ENCODE results near the gene PRPH. TPM values are rescaled to one million over a fixed set of nuclear protein-coding genes. Genes with fewer than 3 reads are reported as not detected.
A peak's percentile ranks its signal among the peaks of the same experiment; 100 is the strongest.

Gene PRPH
- total and polyA plus RNA-seq, 2 of the 13 experiments (the other 11 are each of a cell fraction or from before 2014, with no cell fraction given) = 0.12 TPM; not detected in 1

DNA sequence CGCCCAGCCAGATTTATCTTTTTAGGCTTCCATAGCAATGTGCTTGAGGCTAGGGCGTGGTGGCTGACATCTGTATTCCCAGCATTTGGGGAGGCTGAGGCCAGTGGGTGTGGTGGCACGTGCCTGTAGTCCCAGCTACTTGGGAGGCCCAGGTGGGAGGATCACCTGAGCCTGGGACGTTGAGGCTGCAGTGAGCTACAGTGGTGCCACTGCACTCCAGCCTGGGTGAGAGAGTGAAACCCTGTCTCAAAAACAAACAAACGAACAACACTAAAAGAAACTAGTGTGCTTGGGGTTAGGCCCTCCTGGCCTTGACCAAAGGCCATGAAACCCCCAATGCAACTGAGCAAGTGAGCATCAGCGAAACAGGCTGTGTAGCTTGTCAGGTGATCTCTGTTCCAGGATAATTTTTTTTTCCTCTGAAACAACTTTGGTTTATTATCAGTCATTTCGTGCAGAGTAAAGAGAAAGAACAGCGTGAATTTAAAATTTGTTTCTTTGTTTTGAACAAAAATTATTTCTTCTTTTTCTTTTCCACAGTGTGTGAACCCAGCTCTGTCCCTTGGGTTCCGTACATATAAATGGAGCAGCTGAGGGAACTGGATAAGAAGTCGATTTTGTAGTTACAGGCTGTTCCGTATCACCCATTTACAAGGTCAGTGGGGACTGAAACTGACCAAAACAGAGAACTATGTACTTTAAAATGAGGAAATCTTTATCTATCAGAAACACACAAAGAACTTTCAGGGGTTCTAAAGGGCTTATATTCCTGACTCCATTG is 38.9 kb upstream of the PRPH start (continued):
- TF ChIP-seq PHF8 (CRISPR knock-in tag; IDR thresholded peaks at IDR 0.05) (peak; percentile 49; the same call in 1 of the 2 replicates), FOSL2 (CRISPR knock-in tag; IDR thresholded peaks at IDR 0.05) (peak; percentile 33; the same call in 1 of the 2 replicates), SOX5 (CRISPR knock-in tag; IDR thresholded peaks at IDR 0.05; ENCODE audit: borderline replicate concordance) (peak; percentile 72; the same call in 1 of the 2 replicates), LCORL (IDR thresholded peaks at IDR 0.05) (no peak), LCORL (CRISPR knock-in tag; IDR thresholded peaks at IDR 0.05) (peak; percentile 90), ZNF672 (CRISPR knock-in tag; IDR thresholded peaks at IDR 0.05) (no peak), NFIC (IDR thresholded peaks at IDR 0.05; ENCODE audit: low read length) (0 out of 2 replicates have a peak, but pooled peaks have one; percentile 41), ZNF160 (CRISPR knock-in tag; IDR thresholded peaks at IDR 0.05) (0 out of 2 replicates have a peak, but pooled peaks have one; percentile 29), NCOR1 (IDR thresholded peaks at IDR 0.05; ENCODE audit: borderline replicate concordance, low read length) (peak; percentile 48; the same call in 1 of the 2 replicates), IKZF5 (CRISPR knock-in tag; IDR thresholded peaks at IDR 0.05) (peak; percentile 78), NR2C2 (CRISPR knock-in tag; IDR thresholded peaks at IDR 0.05; ENCODE audit: borderline replicate concordance) (peak; percentile 33; the same call in 1 of the 2 replicates), ZBTB33 (CRISPR knock-in tag; IDR thresholded peaks at IDR 0.05) (peak; percentile 44; the same call in 1 of the 2 replicates), ZNF629 (CRISPR knock-in tag; conservative IDR thresholded peaks at IDR 0.05) (peak; percentile 55), KMT2B (CRISPR knock-in tag; IDR thresholded peaks at IDR 0.05) (0 out of 2 replicates have a peak, but pooled peaks have one; percentile 45), KDM1A (CRISPR knock-in tag; IDR thresholded peaks at IDR 0.05) (peak; percentile 93), ZNF788 (CRISPR knock-in tag; IDR thresholded peaks at IDR 0.05; ENCODE audit: borderline replicate concordance) (peak; percentile 84), ZSCAN31 (CRISPR knock-in tag; IDR thresholded peaks at IDR 0.05; ENCODE audit: low read depth) (no peak), MIER2 (CRISPR knock-in tag; IDR thresholded peaks at IDR 0.05) (0 out of 2 replicates have a peak, but pooled peaks have one; percentile 17), RBM39 (IDR thresholded peaks at IDR 0.05; ENCODE audit: low read depth, low read length, poor library complexity, severe bottlenecking) (no peak), RFXAP (CRISPR knock-in tag; IDR thresholded peaks at IDR 0.05; ENCODE audit: borderline replicate concordance) (0 out of 2 replicates have a peak, but pooled peaks have one; percentile 57), E2F5 (CRISPR knock-in tag; conservative IDR thresholded peaks at IDR 0.05) (no peak)
- TF ChIP-seq, protein P1, sequence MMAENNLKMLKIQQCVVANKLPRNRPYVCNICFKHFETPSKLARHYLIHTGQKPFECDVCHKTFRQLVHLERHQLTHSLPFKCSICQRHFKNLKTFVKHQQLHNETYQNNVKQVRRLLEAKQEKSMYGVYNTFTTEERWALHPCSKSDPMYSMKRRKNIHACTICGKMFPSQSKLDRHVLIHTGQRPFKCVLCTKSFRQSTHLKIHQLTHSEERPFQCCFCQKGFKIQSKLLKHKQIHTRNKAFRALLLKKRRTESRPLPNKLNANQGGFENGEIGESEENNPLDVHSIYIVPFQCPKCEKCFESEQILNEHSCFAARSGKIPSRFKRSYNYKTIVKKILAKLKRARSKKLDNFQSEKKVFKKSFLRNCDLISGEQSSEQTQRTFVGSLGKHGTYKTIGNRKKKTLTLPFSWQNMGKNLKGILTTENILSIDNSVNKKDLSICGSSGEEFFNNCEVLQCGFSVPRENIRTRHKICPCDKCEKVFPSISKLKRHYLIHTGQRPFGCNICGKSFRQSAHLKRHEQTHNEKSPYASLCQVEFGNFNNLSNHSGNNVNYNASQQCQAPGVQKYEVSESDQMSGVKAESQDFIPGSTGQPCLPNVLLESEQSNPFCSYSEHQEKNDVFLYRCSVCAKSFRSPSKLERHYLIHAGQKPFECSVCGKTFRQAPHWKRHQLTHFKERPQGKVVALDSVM (CRISPR knock-in tag; IDR thresholded peaks at IDR 0.05) = peak; percentile 100
- TF ChIP-seq, protein P2, sequence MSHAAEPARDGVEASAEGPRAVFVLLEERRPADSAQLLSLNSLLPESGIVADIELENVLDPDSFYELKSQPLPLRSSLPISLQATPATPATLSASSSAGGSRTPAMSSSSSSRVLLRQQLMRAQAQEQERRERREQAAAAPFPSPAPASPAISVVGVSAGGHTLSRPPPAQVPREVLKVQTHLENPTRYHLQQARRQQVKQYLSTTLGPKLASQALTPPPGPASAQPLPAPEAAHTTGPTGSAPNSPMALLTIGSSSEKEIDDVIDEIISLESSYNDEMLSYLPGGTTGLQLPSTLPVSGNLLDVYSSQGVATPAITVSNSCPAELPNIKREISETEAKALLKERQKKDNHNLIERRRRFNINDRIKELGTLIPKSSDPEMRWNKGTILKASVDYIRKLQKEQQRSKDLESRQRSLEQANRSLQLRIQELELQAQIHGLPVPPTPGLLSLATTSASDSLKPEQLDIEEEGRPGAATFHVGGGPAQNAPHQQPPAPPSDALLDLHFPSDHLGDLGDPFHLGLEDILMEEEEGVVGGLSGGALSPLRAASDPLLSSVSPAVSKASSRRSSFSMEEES (CRISPR knock-in tag; IDR thresholded peaks at IDR 0.05) = peak; percentile 55; the same call in 1 of the 2 replicates

All from HepG2 (cell line).